ENCODE measurements around the gene ADORA3. TPM values are rescaled to one million over a fixed set of nuclear protein-coding genes. Genes with fewer than 3 reads are reported as not detected.

The ADORA3 gene
- total and polyA plus RNA-seq, 2 of the 8 experiments (the other 6 are each of a cell fraction or from before 2014, with no cell fraction given), result 0.03 TPM; not detected in 1

DNA sequence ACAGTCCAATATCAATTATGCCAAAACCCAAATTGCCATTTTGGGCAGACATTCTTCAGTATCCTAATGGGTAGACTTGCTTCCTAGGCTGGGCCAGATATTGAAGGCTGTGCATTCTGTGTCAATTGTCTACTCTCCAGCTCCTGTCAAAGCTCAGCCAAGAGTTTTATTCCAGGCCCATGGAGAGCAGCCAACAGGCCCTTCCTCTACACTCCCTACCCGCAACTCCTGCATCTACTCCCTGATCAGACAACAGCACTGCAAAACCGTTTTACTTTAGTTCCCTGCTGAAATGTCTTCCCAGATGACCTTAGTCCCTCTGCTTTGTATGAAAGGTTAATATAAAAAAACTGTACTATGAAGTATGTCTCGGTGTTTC lies 6.6 kb upstream of the ADORA3 start (continued):
- no peak for TF ChIP-seq POU5F1 (IDR thresholded peaks at IDR 0.05; ENCODE audit: low read depth, low read length)

All from H1 (cell line).